Keratinocyte (primary cell): Measurements from ENCODE around the gene CDH13. TPM values are rescaled to one million over a fixed set of nuclear protein-coding genes. Genes with fewer than 3 reads are reported as not detected.

Experiments
- DNase-seq: peaks from one replicate; pipeline ENCODE4 v3.0.0-alpha.2; 2011; ENCODE audit warnings: low read depth, missing footprints, low spot score
- FAIRE-seq: peaks from 2 replicates; lab custom pipeline; 2011; peaks lifted over from hg19 to GRCh38; lab: Jason Lieb, UNC
- H2AFZ ChIP-seq: 2 replicates; pipeline ENCODE4 v1.6.0; 2012; ENCODE audit warnings: low read length, control low read depth, inconsistent platforms; ENCODE audit not compliant: control insufficient read depth
- H3K27ac ChIP-seq: 2 replicates; pipeline ENCODE4 v1.5.1; 2011; ENCODE audit warnings: low read length; ENCODE audit not compliant: control insufficient read depth, insufficient read depth
- H3K27me3 ChIP-seq: 3 replicates; pipeline ENCODE4 v1.6.0; 2011; ENCODE audit warnings: low read length; ENCODE audit not compliant: control insufficient read depth, insufficient read depth; ENCODE audit errors: extremely low read depth
- H3K36me3 ChIP-seq, 2 experiments: 2 replicates in 1 of 2; 3 replicates in 1 of 2; pipeline ENCODE4 v1.5.1; 2011; ENCODE audit warnings: low read length in 2 of 2, mild to moderate bottlenecking in 1 of 2; ENCODE audit not compliant: control insufficient read depth in 2 of 2, insufficient read depth in 2 of 2; ENCODE audit errors: extremely low read depth in 1 of 2
- H3K4me1 ChIP-seq: 3 replicates; pipeline ENCODE4 v1.5.1; 2011; ENCODE audit warnings: low read length; ENCODE audit not compliant: control insufficient read depth, insufficient read depth; ENCODE audit errors: extremely low read depth
- H3K4me2 ChIP-seq: 3 replicates; pipeline ENCODE4 v1.6.0; 2011; ENCODE audit warnings: low read depth, low read length; ENCODE audit not compliant: control insufficient read depth, insufficient read depth; ENCODE audit errors: extremely low read depth
- H3K4me3 ChIP-seq, 3 experiments: fragments of 200-600 bp in 1 of 3; sonication (generic) in 1 of 3; 2 replicates in 2 of 3; 3 replicates in 1 of 3; pipeline ENCODE4 v1.5.1; 2011 to 2016; ENCODE audit warnings: low read length in 3 of 3, mild to moderate bottlenecking in 3 of 3, control low read depth in 2 of 3, inconsistent platforms in 1 of 3, low read depth in 1 of 3, mixed read lengths in 1 of 3, mixed run types in 1 of 3, moderate library complexity in 1 of 3; ENCODE audit not compliant: control insufficient read depth in 2 of 3, insufficient read depth in 2 of 3; ENCODE audit errors: extremely low read depth in 1 of 3
- H3K79me2 ChIP-seq: 2 replicates; pipeline ENCODE4 v1.6.0; 2012; ENCODE audit warnings: low read length; ENCODE audit not compliant: control insufficient read depth, insufficient read depth
- H3K9ac ChIP-seq: 3 replicates; pipeline ENCODE4 v1.6.0; 2011; ENCODE audit warnings: low read length; ENCODE audit not compliant: control insufficient read depth, insufficient read depth; ENCODE audit errors: extremely low read depth
- H3K9me1 ChIP-seq: 3 replicates; pipeline ENCODE4 v1.6.0; 2011; ENCODE audit warnings: low read length; ENCODE audit not compliant: control insufficient read depth, insufficient read depth; ENCODE audit errors: extremely low read depth
- H3K9me3 ChIP-seq: 2 replicates; pipeline ENCODE4 v1.5.1; 2012; ENCODE audit warnings: low read depth, low read length; ENCODE audit not compliant: control insufficient read depth
- H4K20me1 ChIP-seq: 3 replicates; pipeline ENCODE4 v1.6.0; 2011; ENCODE audit warnings: low read length; ENCODE audit not compliant: control insufficient read depth, insufficient read depth; ENCODE audit errors: extremely low read depth
- CTCF ChIP-seq, 3 experiments: IDR thresholded peaks in 1 of 3; conservative IDR thresholded peaks in 1 of 3; optimal IDR thresholded peaks in 1 of 3; 2 replicates in 2 of 3; 3 replicates in 1 of 3; pipeline versions ENCODE3 to v1.5.1; 2011; ENCODE audit warnings: low read length in 3 of 3, mild to moderate bottlenecking in 3 of 3, moderate library complexity in 2 of 3, control low read depth in 1 of 3, inconsistent platforms in 1 of 3; ENCODE audit not compliant: insufficient read depth in 2 of 3; ENCODE audit errors: extremely low read depth in 1 of 3
- EZH2 ChIP-seq: IDR thresholded peaks from one replicate; pipeline ENCODE4 v1.6.1; 2012; ENCODE audit warnings: inconsistent platforms, mild to moderate bottlenecking, low read length, moderate library complexity
- dilution Hi-C: fragments of 300-500 bp; cut with MboI; formaldehyde crosslinking; loops from one replicate; pipeline ENCODE4 v1.7.0; 2020; ENCODE audit warnings: low sequenced_read_pairs; ENCODE audit not compliant: extremely low pct_ligation_motif_present
- polyA plus RNA-seq, 5 experiments: library from polyadenylated mRNA; depleted of rRNA in 3 of 5; stranded (reverse) in 3 of 5; stranded (forward) in 1 of 5; unstranded in 1 of 5; fragments of >200 nt; gene quantifications; 1 replicate in 1 of 5; 2 replicates in 3 of 5; 3 replicates in 1 of 5; pipeline versions ENCODE4 v1.2.1 to v1.2.3, GENCODE V29; 2011 to 2012; ENCODE audit warnings: missing spikeins in 2 of 5, low read depth in 1 of 5, low replicate concordance in 1 of 5

The CDH13 gene
- polyA plus RNA-seq, 1 donor (not counting 4 experiments of a cell fraction or from before 2014, with no cell fraction given): 111 TPM

GRCh38 chr16:83725313-83725712, 1098.5 kb downstream of the CDH13 start:
- H3K27ac ChIP-seq: no peak overlapping the region
- no peaks in the 10 kb centered on the region for H3K27me3 ChIP-seq
- no peak overlapping the region for H3K4me2 ChIP-seq
- no peaks in the 10 kb centered on the region for H4K20me1 ChIP-seq
- no peaks in the 10 kb centered on the region for H3K9me3 ChIP-seq
- DNase-seq: no peak
- H3K4me3 ChIP-seq: no peak overlapping the region
- H2AFZ ChIP-seq: no peak overlapping the region
- TF ChIP-seq EZH2 (no peak), CTCF (optimal IDR thresholded peaks at IDR 0.05 in 1 of 3, IDR thresholded peaks at IDR 0.05 in 1 of 3, conservative IDR thresholded peaks at IDR 0.05 in 1 of 3; ENCODE audit: extremely low read depth in 1 of 3, insufficient read depth in 2 of 3, low read length in 3 of 3) (no peak)
- H3K79me2 ChIP-seq: no peaks in the 10 kb centered on the region
- H3K36me3 ChIP-seq: no peaks in the 10 kb centered on the region
- dilution Hi-C loops: no loop called here
- FAIRE-seq: no peak
- no peaks in the 10 kb centered on the region for H3K4me1 ChIP-seq
- H3K9ac ChIP-seq: no peak overlapping the region
- H3K9me1 ChIP-seq: no peaks in the 10 kb centered on the region

- no peak overlapping the region for H3K4me3 ChIP-seq
- no peaks in the 10 kb centered on the region for H3K27me3 ChIP-seq
- H3K9me3 ChIP-seq: peaks cover 3% of the 10 kb centered on the region
- DNase-seq (no peak), FAIRE-seq (no peak)
- no peak overlapping the region for H3K9ac ChIP-seq
- no peaks in the 10 kb centered on the region for H3K36me3 ChIP-seq
- no peak overlapping the region for H2AFZ ChIP-seq
- H3K79me2 ChIP-seq: no peaks in the 10 kb centered on the region
- H3K9me1 ChIP-seq: no peaks in the 10 kb centered on the region
- H3K27ac ChIP-seq: no peak overlapping the region
- no peaks in the 10 kb centered on the region for H3K4me1 ChIP-seq
- no peaks in the 10 kb centered on the region for H4K20me1 ChIP-seq
- H3K4me2 ChIP-seq: no peak overlapping the region
- TF ChIP-seq CTCF (optimal IDR thresholded peaks at IDR 0.05 in 1 of 3, IDR thresholded peaks at IDR 0.05 in 1 of 3, conservative IDR thresholded peaks at IDR 0.05 in 1 of 3; ENCODE audit: extremely low read depth in 1 of 3, insufficient read depth in 2 of 3, low read length in 3 of 3) (no peak), EZH2 (no peak)
- dilution Hi-C loops: no loop called here
Observed at GRCh38 chr16:83727018-83727417, 1100.2 kb downstream of the CDH13 start.
